Sigmoid colon (tissue), 7 donors: ENCODE data around the gene KLHDC7B. TPM values are rescaled to one million over a fixed set of nuclear protein-coding genes. Genes with fewer than 3 reads are reported as not detected.

ENCODE experiments used
- DNase-seq: peaks from one replicate; pipeline ENCODE4 v3.0.0-alpha.2; 2019
- H3K27ac ChIP-seq, 4 donors: fragments of 200-600 bp; sonication (generic); one replicate each; pipeline ENCODE4 v1.5.1; 2016 to 2019; ENCODE audit warnings: mild to moderate bottlenecking in 1 of 4
- H3K27me3 ChIP-seq, 3 donors: fragments of 200-600 bp; sonication (generic); one replicate each; pipeline ENCODE4 v1.5.1; 2019; ENCODE audit warnings: mild to moderate bottlenecking in 1 of 3
- H3K36me3 ChIP-seq, 4 donors: fragments of 200-600 bp; sonication (generic); one replicate each; pipeline ENCODE4 v1.5.1; 2016 to 2019
- H3K4me1 ChIP-seq, 4 donors: fragments of 200-600 bp; sonication (generic); one replicate each; pipeline ENCODE4 v1.5.1; 2017 to 2019
- H3K4me3 ChIP-seq, 4 donors: fragments of 200-600 bp; sonication (generic); one replicate each; pipeline ENCODE4 v1.5.1; 2017 to 2019; ENCODE audit warnings: mild to moderate bottlenecking in 2 of 4, moderate library complexity in 1 of 4
- H3K9me3 ChIP-seq, 4 donors: fragments of 200-600 bp in 3 of 4; sonication (generic) in 3 of 4; one replicate each; pipeline versions ENCODE4 v1.5.1 to v1.6.1; 2013 to 2019
- CTCF ChIP-seq, 4 experiments: fragments of 450-650 bp in 3 of 4; fragments of 200-600 bp in 1 of 4; IDR thresholded peaks; one replicate each; pipeline ENCODE4 v1.5.1; 2016 to 2019; ENCODE audit warnings: antibody characterized with exemption in 4 of 4, mild to moderate bottlenecking in 3 of 4, moderate library complexity in 2 of 4
- EP300 ChIP-seq, 4 donors: sonication (generic); formaldehyde crosslinking; IDR thresholded peaks; one replicate each; pipeline ENCODE4 v1.6.1; 2017; ENCODE audit warnings: antibody characterized with exemption in 4 of 4
- POLR2A ChIP-seq, 2 donors: fragments of 450-650 bp; IDR thresholded peaks; one replicate each; pipeline ENCODE4 v1.6.1; 2016; ENCODE audit warnings: antibody characterized with exemption in 2 of 2, mild to moderate bottlenecking in 2 of 2, moderate library complexity in 2 of 2
- POLR2AphosphoS5 ChIP-seq, 4 donors: sonication (generic); formaldehyde crosslinking; IDR thresholded peaks; one replicate each; pipeline ENCODE4 v1.6.1; 2017; ENCODE audit warnings: antibody characterized with exemption in 4 of 4
- WGBS, 2 donors: extraction: QIAGEN DNeasy Blood & Tissue Kit; methylation state at CpG; one replicate each; pipeline ENCODE4 v1.1.7; 2013; 5-methylcytosine and 5-hydroxymethylcytosine counted together
- intact Hi-C: fragments of 100-400 bp; cut with DNase I; formaldehyde crosslinking; loops from one replicate; pipeline ENCODE4 v1.15.1; 2023
- polyA plus RNA-seq, 3 donors: library from polyadenylated mRNA; stranded (reverse); fragments of 200-250 nt; gene quantifications; one replicate each; pipeline ENCODE4 v1.2.3, GENCODE V29; 2013
- total RNA-seq, 4 donors: library from RNA; depleted of rRNA; stranded (reverse); fragments of >200 nt; gene quantifications; one replicate each; pipeline ENCODE4 v1.1.0, GENCODE V29; 2016
- donor health status: healthy with polysubstance abuse.
- donor health status: Bipolar disorder and iron deficiency.
- donor health status: healthy.

The KLHDC7B gene
- total and polyA plus RNA-seq, 7 donors: 2.0 TPM; not detected in 6

- H3K36me3 ChIP-seq: peaks cover 13 to 27% (median 22%) of the 10 kb centered on the region in 4 donors
- H3K9me3 ChIP-seq: no peaks in the 10 kb centered on the region
- H3K27me3 ChIP-seq: no peaks in the 10 kb centered on the region
- peaks cover 0 to 39% (median 24%) of the 10 kb centered on the region in 4 donors for H3K4me1 ChIP-seq
- no peak for TF ChIP-seq EP300 (IDR thresholded peaks at IDR 0.05)
- TF ChIP-seq POLR2A (IDR thresholded peaks at IDR 0.05): peak; percentile 41 to 70
- TF ChIP-seq CTCF (IDR thresholded peaks at IDR 0.05): no peak
- TF ChIP-seq POLR2AphosphoS5 (IDR thresholded peaks at IDR 0.05): peak; percentile 94 to 96 (median 95)
- WGBS, 2 donors: 0 to 1% methylated on average over 75 to 76 of the region's 76 CpGs
- H3K4me3 ChIP-seq: peak within 1 kb of the TSS; percentile 83 to 97 (median 96)
- H3K27ac ChIP-seq: peak within 1 kb of the TSS; percentile 91 to 98 (median 94)
- DNase-seq: peak; percentile 98
- intact Hi-C loops: loop anchor here (2.0 to 5.0 kb wide), 5 partner anchors 17 to 266 kb away; partner anchors contain the start of genes SBF1, SCO2 and SYCE3
Measured at GRCh38 chr22:50507991-50508884, 37.5 kb upstream of the KLHDC7B start, which contains the start of gene NCAPH2. TSS of gene NCAPH2 (plus strand) at chr22:50508224. CDS start at chr22:50508338, 114 bp downstream.

- 4 to 12% methylated on average over 3 of the region's 3 CpGs for WGBS, 2 donors
- no peaks in the 10 kb centered on the region for H3K27me3 ChIP-seq
- peaks cover 0 to 39% (median 24%) of the 10 kb centered on the region in 4 donors for H3K4me1 ChIP-seq
- no peak for DNase-seq
- no peak for TF ChIP-seq POLR2AphosphoS5 (IDR thresholded peaks at IDR 0.05)
- TF ChIP-seq CTCF (IDR thresholded peaks at IDR 0.05): no peak
- no peak for TF ChIP-seq POLR2A (IDR thresholded peaks at IDR 0.05)
- no peak for TF ChIP-seq EP300 (IDR thresholded peaks at IDR 0.05)
- intact Hi-C loops: loop anchor here (2.0 to 5.0 kb wide), 4 partner anchors 16 to 267 kb away; partner anchors contain the start of genes SCO2 and SYCE3
- peaks cover 13 to 22% (median 17%) of the 10 kb centered on the region in 4 donors for H3K36me3 ChIP-seq
- peak overlapping the region in 3 of 4 donors; percentile 83 to 90 (median 88) for H3K4me3 ChIP-seq
- peak overlapping the region; percentile 89 to 98 (median 94) for H3K27ac ChIP-seq
- H3K9me3 ChIP-seq: no peaks in the 10 kb centered on the region
Measured at GRCh38 chr22:50508897-50509296, 36.8 kb upstream of the KLHDC7B start.

- H3K27ac ChIP-seq: no peak overlapping the region
- peaks cover 0 to 20% (median 11%) of the 10 kb centered on the region in 4 donors for H3K4me1 ChIP-seq
- no peak for TF ChIP-seq POLR2AphosphoS5 (IDR thresholded peaks at IDR 0.05)
- TF ChIP-seq POLR2A (IDR thresholded peaks at IDR 0.05): no peak
- TF ChIP-seq CTCF (IDR thresholded peaks at IDR 0.05): no peak
- TF ChIP-seq EP300 (IDR thresholded peaks at IDR 0.05): no peak
- no peaks in the 10 kb centered on the region for H3K27me3 ChIP-seq
- no peak for DNase-seq
- H3K9me3 ChIP-seq: no peaks in the 10 kb centered on the region
- intact Hi-C loops: no loop called here
- no peak overlapping the region for H3K4me3 ChIP-seq
- H3K36me3 ChIP-seq: peaks cover 8 to 20% (median 12%) of the 10 kb centered on the region in 4 donors
- WGBS, 2 donors: 96% methylated on average over 15 of the region's 15 CpGs
Measured at GRCh38 chr22:50513175-50513574, 32.5 kb upstream of the KLHDC7B start.

- H3K9me3 ChIP-seq: no peaks in the 10 kb centered on the region
- no peaks in the 10 kb centered on the region for H3K27me3 ChIP-seq
- 92 to 93% methylated on average over 8 of the region's 8 CpGs for WGBS, 2 donors
- no peaks in the 10 kb centered on the region for H3K4me1 ChIP-seq
- H3K36me3 ChIP-seq: peaks cover 24 to 49% (median 28%) of the 10 kb centered on the region in 4 donors
- DNase-seq: no peak
- no peak overlapping the region for H3K4me3 ChIP-seq
- TF ChIP-seq EP300 (IDR thresholded peaks at IDR 0.05) (no peak), CTCF (IDR thresholded peaks at IDR 0.05) (no peak), POLR2AphosphoS5 (IDR thresholded peaks at IDR 0.05) (no peak), POLR2A (IDR thresholded peaks at IDR 0.05) (no peak)
- H3K27ac ChIP-seq: no peak overlapping the region
- intact Hi-C loops: no loop called here
Measured at GRCh38 chr22:50516068-50516467, 29.6 kb upstream of the KLHDC7B start.
